Activated T-cell treated with anti-CD3 and anti-CD28 coated beads, Interleukin-2, amount 50 U/mL, for 24 hours (primary cell): ENCODE data around the gene PATJ.
"Not testable (repeated sequence)": the region's sequence is repeated elsewhere in the genome, so short reads cannot be mapped to it uniquely, and the experiment has no call there.

ENCODE experiments used
- DNase-seq: peaks from one replicate; pipeline ENCODE4 v3.0.0-alpha.2; 2020
- H3K27ac Mint-ChIP-seq: 2 replicates; pipeline ENCODE4 v1.8.0; 2020; ENCODE audit warnings: mild to moderate bottlenecking, mixed read lengths
- H3K27me3 Mint-ChIP-seq: 2 replicates; pipeline ENCODE4 v1.8.0; 2020; ENCODE audit warnings: mixed read lengths
- H3K36me3 Mint-ChIP-seq: 2 replicates; pipeline ENCODE4 v1.8.0; 2020; ENCODE audit warnings: low read depth, mixed read lengths
- H3K4me1 Mint-ChIP-seq: 2 replicates; pipeline ENCODE4 v1.8.0; 2020; ENCODE audit warnings: low read depth, mixed read lengths
- H3K4me3 Mint-ChIP-seq: 2 replicates; pipeline ENCODE4 v1.8.0; 2020; ENCODE audit warnings: mild to moderate bottlenecking, moderate library complexity, mixed read lengths
- H3K9me3 Mint-ChIP-seq: 2 replicates; pipeline ENCODE4 v1.8.0; 2020; ENCODE audit warnings: mixed read lengths

Gene PATJ

DNA sequence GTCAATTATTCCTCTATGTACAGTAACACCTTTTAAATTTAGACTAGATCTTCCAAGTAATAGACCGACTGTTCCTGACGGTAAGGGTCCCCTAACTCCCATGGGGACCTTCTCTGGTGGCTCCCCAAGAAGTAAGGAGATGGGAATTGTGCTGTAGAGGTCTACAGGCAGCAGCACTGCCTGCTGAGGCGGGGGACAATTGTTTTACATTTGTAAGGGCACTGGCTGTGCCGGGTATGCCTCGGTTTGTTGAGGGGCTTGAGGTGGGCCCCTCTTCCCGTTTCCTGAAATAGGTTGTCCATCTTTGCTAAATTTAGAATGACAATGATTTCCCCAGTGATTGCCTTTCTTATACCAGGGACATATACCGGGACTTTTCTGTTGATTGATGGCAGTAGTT is 439.3 kb downstream of the PATJ start:
- Mint-ChIP-seq H3K27me3 (peaks cover 3% of the 10 kb centered on the region), H3K36me3 (no peaks in the 10 kb centered on the region), H3K9me3 (no peaks in the 10 kb centered on the region), H3K27ac (no peak overlapping the region), H3K4me1 (no peaks in the 10 kb centered on the region), H3K4me3 (no peak overlapping the region)
- DNase-seq, result no peak

DNA sequence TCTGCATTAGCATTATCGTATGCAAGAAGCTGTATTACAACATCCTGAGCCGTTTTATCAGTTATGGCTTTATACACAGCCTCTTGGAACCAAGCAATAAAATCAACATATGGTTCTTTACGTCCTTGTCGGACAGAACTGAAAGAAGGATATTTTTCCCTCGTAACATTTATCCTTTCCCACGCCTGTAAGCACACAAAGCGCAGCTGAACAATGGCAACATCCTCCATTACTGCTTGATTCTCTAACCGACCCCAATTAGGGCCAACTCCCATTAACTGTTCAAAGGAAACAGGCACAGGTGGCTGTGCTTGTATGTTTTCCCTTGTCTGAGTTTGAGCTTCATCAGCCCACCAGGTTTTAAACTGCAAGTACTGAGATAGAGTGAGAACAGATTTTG is 439.9 kb downstream of the PATJ start:
- H3K27ac Mint-ChIP-seq, H3K4me3 Mint-ChIP-seq, H3K36me3 Mint-ChIP-seq, H3K9me3 Mint-ChIP-seq, H3K4me1 Mint-ChIP-seq, H3K27me3 Mint-ChIP-seq, DNase-seq: not testable (repeated sequence)

DNA sequence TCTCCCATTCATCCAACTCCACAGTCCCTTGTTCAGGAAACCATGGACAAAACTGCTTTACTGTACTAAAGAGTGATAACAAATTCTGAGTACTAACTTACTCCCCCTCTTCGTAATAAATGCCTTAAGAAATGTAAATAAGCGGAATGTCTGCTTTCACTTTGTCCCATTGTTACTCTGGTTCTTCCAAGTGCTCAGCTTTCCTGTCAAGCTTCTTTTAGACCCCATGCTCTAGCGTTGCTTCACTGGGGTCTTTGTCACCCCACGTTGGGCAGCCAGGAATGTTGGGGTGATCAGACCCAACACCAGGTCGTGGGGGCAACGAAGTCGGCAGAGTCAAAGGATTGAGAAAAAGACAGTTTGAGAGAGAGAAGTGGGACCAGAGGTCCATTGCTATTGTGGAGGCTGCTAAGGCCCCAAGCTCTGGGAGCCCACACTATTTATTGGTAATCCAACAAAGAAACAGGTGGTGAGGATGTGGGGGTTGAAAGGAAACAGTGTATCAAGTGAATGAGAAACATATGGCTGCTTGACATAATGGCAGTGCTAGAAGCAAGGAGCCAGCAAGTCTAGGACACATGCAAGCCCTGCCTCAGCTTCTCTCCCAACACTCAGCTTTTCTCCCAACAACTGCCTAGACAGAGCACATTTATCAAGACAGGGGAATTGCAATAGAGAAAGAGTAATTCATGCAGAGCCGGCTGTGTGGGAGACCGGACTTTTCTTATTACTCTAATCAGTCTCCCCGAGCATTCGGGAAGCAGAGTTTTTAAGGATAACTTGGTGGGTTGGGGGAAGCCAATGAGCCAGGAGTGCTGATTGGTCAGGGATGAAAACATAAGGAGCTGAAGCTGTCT is 441.1 kb downstream of the PATJ start:
- not testable (repeated sequence) for H3K4me1 Mint-ChIP-seq, H3K9me3 Mint-ChIP-seq, H3K4me3 Mint-ChIP-seq

DNA sequence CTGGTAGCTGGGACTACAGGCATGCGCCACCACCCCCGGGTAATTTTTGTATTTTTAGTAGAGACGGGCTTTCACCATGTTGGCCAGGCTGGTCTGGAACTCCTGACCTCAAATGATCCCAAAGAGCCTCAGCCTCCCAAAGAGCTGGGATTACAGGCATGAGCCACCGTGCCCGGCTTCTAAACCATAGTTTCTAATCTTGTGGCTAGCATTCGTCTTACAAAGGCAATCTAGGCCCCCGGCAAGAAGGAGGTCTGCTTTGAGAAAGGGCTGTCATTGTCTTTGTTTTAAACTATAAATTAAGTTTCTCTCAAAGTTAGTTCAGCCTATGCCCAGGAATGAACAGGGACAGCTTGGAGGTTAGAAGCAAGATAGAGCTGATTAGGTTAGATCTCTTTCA is 442.1 kb downstream of the PATJ start:
- Mint-ChIP-seq H3K4me1 (no peaks in the 10 kb centered on the region), H3K9me3 (no peaks in the 10 kb centered on the region), H3K4me3 (no peak overlapping the region), H3K27ac (no peak overlapping the region), H3K27me3 (peaks cover 3% of the 10 kb centered on the region), H3K36me3 (no peaks in the 10 kb centered on the region)
- DNase-seq, result no peak

More for the DNA sequence above, 441.1 kb downstream of the PATJ start:
- not testable (repeated sequence) for H3K27ac Mint-ChIP-seq, H3K36me3 Mint-ChIP-seq, H3K27me3 Mint-ChIP-seq, DNase-seq

DNA sequence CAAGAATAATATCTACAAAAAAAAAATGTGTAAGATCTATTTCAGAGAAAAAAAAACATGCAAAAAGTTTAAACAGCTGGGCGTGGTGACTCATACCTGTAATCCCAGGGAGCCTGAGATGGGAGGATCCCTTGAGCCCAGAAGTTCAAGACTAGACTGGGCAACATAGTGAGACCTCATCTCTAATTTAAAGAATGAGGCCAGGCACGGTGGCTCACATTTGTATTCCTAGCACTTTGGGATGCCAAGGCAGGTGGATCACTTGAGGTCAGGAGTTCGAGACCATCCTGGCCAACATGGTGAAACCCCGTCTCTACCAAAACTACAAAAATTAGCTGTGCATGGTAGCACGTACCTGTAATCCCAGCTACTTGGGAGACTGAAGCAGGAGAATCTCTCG is 443.0 kb downstream of the PATJ start:
- not testable (repeated sequence) for H3K9me3 Mint-ChIP-seq, DNase-seq, H3K27me3 Mint-ChIP-seq, H3K4me1 Mint-ChIP-seq, H3K27ac Mint-ChIP-seq, H3K4me3 Mint-ChIP-seq, H3K36me3 Mint-ChIP-seq

DNA sequence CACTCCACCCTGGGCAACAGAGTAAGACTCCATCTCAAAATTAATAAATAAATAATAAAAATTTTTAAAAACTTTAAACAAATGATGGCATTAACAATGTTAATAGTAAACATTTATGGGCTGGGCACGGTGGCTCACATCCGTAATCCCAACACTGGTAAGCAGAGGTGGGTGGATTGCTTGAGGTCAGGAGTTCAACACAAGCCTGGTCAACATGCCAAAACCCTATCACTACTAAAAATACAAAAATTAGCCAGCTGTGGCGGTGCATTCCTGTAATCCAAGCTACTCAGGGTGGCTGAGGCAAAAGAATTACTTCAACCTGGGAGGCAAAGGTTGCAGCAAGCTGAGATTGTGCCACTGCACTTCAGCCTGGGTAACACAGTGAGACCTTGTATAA is 443.4 kb downstream of the PATJ start:
- H3K27ac Mint-ChIP-seq, result no peak overlapping the region
- H3K36me3 Mint-ChIP-seq, result no peaks in the 10 kb centered on the region
- no peak overlapping the region for H3K4me3 Mint-ChIP-seq
- no peaks in the 10 kb centered on the region for H3K9me3 Mint-ChIP-seq
- no peaks in the 10 kb centered on the region for H3K4me1 Mint-ChIP-seq
- H3K27me3 Mint-ChIP-seq, result peaks cover 3% of the 10 kb centered on the region
- no peak for DNase-seq

DNA sequence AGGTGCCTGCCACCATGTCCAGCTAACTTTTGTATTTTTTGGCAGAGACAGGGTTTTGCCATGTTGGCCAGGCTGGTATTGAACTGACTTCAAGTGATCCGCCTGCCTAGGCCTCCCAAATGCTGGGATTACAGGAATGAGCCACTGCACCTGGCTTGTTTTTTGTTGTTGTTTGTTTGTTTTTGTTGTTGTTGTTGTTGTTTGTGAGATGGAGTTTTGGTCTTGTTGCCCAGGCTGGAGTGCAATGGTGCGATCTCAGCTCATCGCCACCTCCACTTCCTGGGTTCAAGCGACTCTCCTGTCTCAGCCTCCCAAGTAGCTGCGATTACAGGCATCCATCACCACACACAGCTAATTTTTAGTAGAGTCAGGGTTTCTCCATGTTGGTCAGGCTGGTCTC is 445.3 kb downstream of the PATJ start:
- Mint-ChIP-seq H3K27ac (no peak overlapping the region), H3K36me3 (no peaks in the 10 kb centered on the region), H3K27me3 (peaks cover 3% of the 10 kb centered on the region), H3K4me1 (no peaks in the 10 kb centered on the region), H3K4me3 (no peak overlapping the region), H3K9me3 (no peaks in the 10 kb centered on the region)
- DNase-seq, result no peak

DNA sequence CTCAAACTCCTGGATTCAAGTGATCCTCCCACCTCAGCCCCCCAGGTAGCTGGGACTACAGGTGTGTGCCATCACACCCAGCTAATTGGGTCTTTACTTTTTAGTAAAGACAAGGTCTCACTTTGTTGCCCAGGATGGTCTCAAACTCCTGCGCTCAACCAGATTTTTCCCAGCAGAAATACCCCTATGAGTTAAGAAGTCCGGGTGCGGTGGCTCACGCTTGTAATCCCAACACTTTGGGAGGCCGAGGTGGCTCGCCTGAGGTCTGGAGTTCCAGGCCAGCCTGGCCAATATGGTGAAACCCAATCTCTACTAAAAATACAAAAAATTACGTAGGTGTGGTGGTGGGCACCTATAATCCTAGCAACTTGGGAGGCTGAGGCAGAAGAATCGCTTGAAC is 445.8 kb downstream of the PATJ start:
- Mint-ChIP-seq H3K27me3 (peaks cover 8% of the 10 kb centered on the region), H3K36me3 (no peaks in the 10 kb centered on the region), H3K27ac (no peak overlapping the region), H3K9me3 (no peaks in the 10 kb centered on the region), H3K4me1 (no peaks in the 10 kb centered on the region), H3K4me3 (no peak overlapping the region)
- no peak for DNase-seq

DNA sequence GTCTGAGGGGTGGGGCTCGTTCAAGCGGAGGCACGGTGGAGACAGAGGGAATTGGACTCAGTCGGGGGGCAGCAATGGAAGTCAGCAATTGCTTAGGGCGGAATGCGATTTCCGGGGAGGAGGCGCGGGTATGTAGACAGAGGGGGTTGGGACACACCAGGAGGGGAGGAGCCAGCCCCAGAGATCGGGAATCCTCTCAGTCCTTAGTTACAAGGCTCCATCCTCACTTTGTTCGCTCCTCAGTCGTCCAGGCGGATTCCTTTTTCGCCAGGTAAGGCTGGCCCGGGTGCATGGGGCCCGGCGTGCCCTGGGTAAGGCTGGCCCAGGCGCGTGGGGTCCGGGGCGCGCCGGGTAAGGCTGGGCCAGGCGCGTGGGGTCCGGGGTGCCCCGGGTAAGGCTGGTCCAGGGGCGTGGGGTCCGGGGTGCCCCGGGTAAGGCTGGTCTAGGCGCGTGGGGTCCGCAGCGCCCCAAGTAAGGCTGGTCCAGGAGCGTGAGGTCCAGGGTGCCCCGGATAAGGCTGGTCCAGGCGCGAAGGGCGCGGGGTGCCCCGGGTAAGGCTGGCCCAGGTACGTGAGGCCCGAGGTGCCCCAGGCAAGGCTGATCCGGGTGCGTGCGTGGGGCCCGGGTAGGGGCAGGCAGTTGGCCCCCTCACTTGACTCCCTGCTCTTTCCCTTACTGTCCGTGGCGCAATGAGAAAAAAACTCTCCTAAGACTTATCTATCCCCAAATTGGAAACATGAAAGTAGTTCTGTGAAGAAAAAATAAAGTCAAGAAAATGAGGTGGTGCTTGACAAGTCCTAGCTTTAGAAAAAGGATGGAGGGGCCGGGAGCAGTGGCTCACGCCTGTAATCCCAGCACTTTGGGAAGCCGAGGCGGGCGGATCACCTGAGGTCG is 452.6 kb downstream of the PATJ start, which contains the start of gene L1TD1:
Gene L1TD1, plus strand, starts transcription at position 199 of the 894 bp plus-strand sequence. CDS start 11,780 bp downstream, outside the sequence.
- H3K9me3 Mint-ChIP-seq, result no peaks in the 10 kb centered on the region
- peak within 1 kb of the TSS; percentile 25 for H3K4me3 Mint-ChIP-seq
- H3K36me3 Mint-ChIP-seq, result no peaks in the 10 kb centered on the region
- H3K4me1 Mint-ChIP-seq, result peaks cover 6% of the 10 kb centered on the region
- no peak within 1 kb of the TSS for H3K27ac Mint-ChIP-seq
- DNase-seq, result no peak
- H3K27me3 Mint-ChIP-seq, result peaks cover 49% of the 10 kb centered on the region

DNA sequence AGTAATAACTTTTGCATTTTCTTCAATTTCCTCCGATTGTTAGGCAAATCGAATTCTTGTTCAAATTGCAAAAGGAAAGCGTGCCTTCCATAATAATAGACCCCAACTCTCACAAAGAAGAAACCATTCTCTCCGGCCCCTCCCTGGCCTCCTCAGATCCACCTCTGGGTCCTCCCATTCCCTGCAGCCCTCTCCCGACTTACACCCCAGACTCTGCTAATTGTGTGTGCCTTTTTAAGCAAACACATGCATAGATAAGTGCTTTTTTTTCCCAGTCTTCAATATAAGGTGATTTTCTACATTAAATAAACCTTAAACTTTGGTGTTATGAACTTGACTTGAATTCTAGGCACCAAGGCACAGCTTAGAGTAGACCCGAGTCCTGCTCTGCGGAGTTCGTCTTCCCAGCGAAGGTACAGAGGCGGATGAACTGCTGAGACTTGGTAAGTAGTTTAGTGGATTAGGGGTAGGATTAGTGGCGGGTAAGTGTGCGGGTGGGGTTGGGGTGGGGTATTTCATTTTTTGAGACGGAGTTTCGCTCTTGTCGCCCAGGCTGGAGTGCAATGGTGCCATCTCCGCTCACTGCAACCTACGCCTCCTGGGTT is 453.9 kb downstream of the PATJ start:
- peaks cover 49% of the 10 kb centered on the region for H3K27me3 Mint-ChIP-seq
- no peak overlapping the region for H3K4me3 Mint-ChIP-seq
- no peaks in the 10 kb centered on the region for H3K9me3 Mint-ChIP-seq
- H3K36me3 Mint-ChIP-seq, result no peaks in the 10 kb centered on the region
- DNase-seq, result no peak
- H3K27ac Mint-ChIP-seq, result no peak overlapping the region
- peaks cover 6% of the 10 kb centered on the region for H3K4me1 Mint-ChIP-seq

DNA sequence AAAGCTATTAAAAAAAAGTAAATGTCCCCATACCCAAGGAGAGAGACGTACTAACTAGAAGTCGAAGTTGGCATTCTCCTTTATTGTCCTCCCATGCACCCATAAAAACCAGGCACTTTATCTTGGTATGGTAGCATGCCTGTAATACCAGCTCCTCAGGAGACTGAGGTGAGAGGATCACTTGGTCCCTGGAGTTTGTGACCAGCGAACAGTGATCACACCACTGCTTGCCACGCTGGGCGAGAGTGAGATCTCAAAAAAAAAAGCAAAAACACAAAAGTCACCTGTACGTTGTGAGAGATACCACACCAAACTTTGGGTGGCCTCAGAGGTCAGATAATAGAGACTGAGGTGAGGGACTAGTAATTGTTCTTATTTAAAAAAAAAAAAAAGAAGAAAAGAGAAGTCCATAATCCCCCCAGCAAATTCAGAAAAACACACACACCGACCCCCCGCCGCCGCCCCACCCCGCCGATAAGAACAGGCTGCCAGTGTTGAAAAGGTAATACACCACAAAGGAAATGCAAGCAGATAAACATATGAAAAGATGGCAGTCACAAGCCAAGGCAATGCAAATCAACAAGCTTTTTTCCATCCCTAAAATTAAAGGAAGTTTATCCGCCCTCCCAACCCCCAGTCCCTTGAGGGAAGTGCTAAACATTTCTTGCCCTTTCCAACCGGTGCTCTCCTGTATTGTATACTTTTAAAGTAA is 455.9 kb downstream of the PATJ start:
- Mint-ChIP-seq H3K4me3 (no peak overlapping the region), H3K27ac (no peak overlapping the region), H3K9me3 (no peaks in the 10 kb centered on the region), H3K4me1 (peaks cover 6% of the 10 kb centered on the region), H3K36me3 (no peaks in the 10 kb centered on the region), H3K27me3 (peaks cover 42% of the 10 kb centered on the region)
- DNase-seq, result no peak

DNA sequence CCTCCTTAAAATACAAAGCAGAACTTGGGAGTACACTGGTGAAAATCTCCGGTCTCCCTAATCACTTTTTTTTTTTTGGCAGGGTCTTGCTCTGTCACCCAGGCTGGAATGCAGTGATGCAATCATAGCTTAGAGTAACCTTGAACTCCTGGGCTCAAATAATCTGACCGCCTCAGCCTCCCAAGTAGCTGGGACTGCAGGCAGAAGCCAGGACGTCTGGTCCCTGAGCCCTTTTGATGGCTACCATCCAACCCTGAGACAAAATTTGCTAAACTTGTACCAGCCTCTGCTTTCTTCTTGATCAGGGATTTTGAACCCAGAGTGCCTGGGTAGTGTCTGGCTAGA is 456.5 kb downstream of the PATJ start:
- Mint-ChIP-seq H3K4me1 (peaks cover 6% of the 10 kb centered on the region), H3K27ac (no peak overlapping the region), H3K9me3 (no peaks in the 10 kb centered on the region), H3K27me3 (peaks cover 37% of the 10 kb centered on the region), H3K4me3 (no peak overlapping the region), H3K36me3 (no peaks in the 10 kb centered on the region)
- no peak for DNase-seq

DNA sequence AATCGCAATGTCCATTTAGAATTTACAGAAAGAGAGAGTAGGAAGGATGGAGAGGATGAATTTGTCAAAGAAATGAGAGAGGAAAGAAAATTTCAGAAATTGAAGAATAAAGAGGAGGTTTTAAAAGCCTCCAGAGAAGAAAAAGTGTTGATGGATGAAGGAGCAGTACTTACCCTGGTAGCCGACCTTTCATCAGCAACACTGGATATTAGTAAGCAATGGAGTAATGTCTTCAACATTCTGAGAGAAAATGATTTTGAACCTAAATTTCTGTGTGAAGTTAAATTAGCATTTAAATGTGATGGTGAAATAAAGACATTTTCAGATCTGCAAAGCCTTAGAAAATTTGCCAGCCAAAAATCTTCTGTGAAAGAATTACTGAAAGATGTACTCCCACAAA is 464.9 kb downstream of the PATJ start:
- H3K4me1 Mint-ChIP-seq, result peaks cover 5% of the 10 kb centered on the region
- H3K27me3 Mint-ChIP-seq, result peaks cover 9% of the 10 kb centered on the region
- H3K4me3 Mint-ChIP-seq, result no peak overlapping the region
- H3K36me3 Mint-ChIP-seq, result no peaks in the 10 kb centered on the region
- no peak for DNase-seq
- peaks cover 14% of the 10 kb centered on the region for H3K9me3 Mint-ChIP-seq
- H3K27ac Mint-ChIP-seq, result no peak overlapping the region

DNA sequence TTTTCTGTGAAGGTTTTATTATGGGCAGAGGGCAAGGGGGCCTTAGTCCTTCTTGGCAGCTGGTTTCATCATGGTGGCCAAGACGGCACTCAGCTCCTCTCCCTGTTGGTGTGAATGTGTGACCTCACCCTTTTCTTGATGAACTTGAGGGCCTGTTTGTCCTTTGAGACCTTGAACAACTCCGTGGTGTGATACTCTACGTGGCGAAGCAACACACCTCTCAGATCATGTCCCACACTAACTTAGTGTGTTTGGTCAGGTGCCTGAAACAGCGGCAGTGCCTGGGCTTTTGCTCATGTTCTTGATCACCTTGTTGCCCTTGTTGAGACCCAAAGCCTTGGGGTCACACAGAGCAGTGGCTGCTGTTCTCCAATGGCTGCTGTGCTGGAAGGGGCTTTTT is 465.8 kb downstream of the PATJ start:
- Mint-ChIP-seq H3K36me3 (no peaks in the 10 kb centered on the region), H3K4me1 (peaks cover 5% of the 10 kb centered on the region), H3K27ac (no peak overlapping the region), H3K27me3 (peaks cover 9% of the 10 kb centered on the region), H3K9me3 (peaks cover 14% of the 10 kb centered on the region), H3K4me3 (no peak overlapping the region)
- DNase-seq, result no peak
